SK-N-SH (cell line): ENCODE results near the gene EDN1. TPM values are rescaled to one million over a fixed set of nuclear protein-coding genes. Genes with fewer than 3 reads are reported as not detected.

Source experiments
- CTCF ChIA-PET: fragments of 300-600, 350-600 bp; formaldehyde crosslinking; extraction: SDS; loops from one replicate; lab custom pipeline; 2021; lab: Yijun Ruan, JAX
- POLR2A ChIA-PET: fragments of 350-600 bp; sonication (Branson Sonifier 250); formaldehyde crosslinking; extraction: SDS; loops from one replicate; lab custom pipeline; 2020; ENCODE audit warnings: antibody characterized with exemption, inconsistent platforms; lab: Yijun Ruan, JAX
- DNase-seq: peaks from one replicate; pipeline ENCODE4 v3.0.0; 2012
- H2AFZ ChIP-seq: fragments of 200-600 bp; sonication (generic); 2 replicates; pipeline ENCODE4 v1.8.1; 2016; ENCODE audit warnings: antibody characterized with exemption, mild to moderate bottlenecking, low read depth
- H3F3A ChIP-seq: fragments of 200-600 bp; sonication (generic); replicated peaks from 2 replicates; pipeline ENCODE3; 2016; ENCODE audit warnings: antibody characterized with exemption, mild to moderate bottlenecking; ENCODE audit not compliant: insufficient read depth
- H3K27ac ChIP-seq, 2 experiments: fragments of 200-500 bp in 1 of 2; fragments of 200-600 bp in 1 of 2; sonication (Bioruptor generic) in 1 of 2; sonication (generic), shearing (Covaris generic) in 1 of 2; 2 replicates each; pipeline versions ENCODE4 v1.5.1 to v1.6.1; 2014 to 2016; ENCODE audit warnings: low read depth in 2 of 2, inconsistent platforms in 1 of 2, low read length in 1 of 2, mild to moderate bottlenecking in 1 of 2, mixed read lengths in 1 of 2
- H3K27me3 ChIP-seq: fragments of 200-600 bp; sonication (generic), shearing (Covaris generic); 2 replicates; pipeline ENCODE4 v1.6.1; 2016; ENCODE audit warnings: mixed run types; ENCODE audit not compliant: insufficient read depth
- H3K36me3 ChIP-seq, 2 experiments: fragments of 200-500 bp in 1 of 2; fragments of 200-600 bp in 1 of 2; sonication (Bioruptor generic) in 1 of 2; sonication (generic) in 1 of 2; replicated peaks in 1 of 2; 2 replicates each; pipeline versions ENCODE3 to v1.5.1; 2014 to 2016; ENCODE audit warnings: low read length in 1 of 2, mild to moderate bottlenecking in 1 of 2; ENCODE audit not compliant: insufficient read depth in 2 of 2, control insufficient read depth in 1 of 2
- H3K4me1 ChIP-seq, 2 experiments: fragments of 200-500 bp in 1 of 2; fragments of 200-600 bp in 1 of 2; sonication (Bioruptor generic) in 1 of 2; sonication (generic), shearing (Covaris generic) in 1 of 2; 2 replicates each; pipeline versions ENCODE4 v1.5.1 to v1.6.1; 2014 to 2016; ENCODE audit warnings: low read depth in 1 of 2, low read length in 1 of 2, mixed run types in 1 of 2; ENCODE audit not compliant: insufficient read depth in 2 of 2, control insufficient read depth in 1 of 2
- H3K4me2 ChIP-seq: fragments of 200-600 bp; sonication (generic), shearing (Covaris generic); 2 replicates; pipeline ENCODE4 v1.6.1; 2017; ENCODE audit warnings: mixed run types
- H3K4me3 ChIP-seq, 2 experiments: fragments of 200-500 bp in 1 of 2; fragments of 200-600 bp in 1 of 2; sonication (Bioruptor generic) in 1 of 2; sonication (generic), shearing (Covaris generic) in 1 of 2; 2 replicates each; pipeline versions ENCODE4 v1.5.1 to v1.8.1; 2014 to 2016; ENCODE audit warnings: low read depth in 2 of 2, inconsistent platforms in 1 of 2, low read length in 1 of 2, mild to moderate bottlenecking in 1 of 2, mixed read lengths in 1 of 2, moderate library complexity in 1 of 2
- H3K79me2 ChIP-seq: fragments of 200-600 bp; sonication (generic); 2 replicates; pipeline ENCODE4 v1.8.1; 2017; ENCODE audit warnings: mild to moderate bottlenecking; ENCODE audit not compliant: insufficient read depth
- H3K9ac ChIP-seq: fragments of 200-600 bp; sonication (generic); 2 replicates; pipeline ENCODE4 v1.6.1; 2017; ENCODE audit warnings: mixed run types
- H3K9me2 ChIP-seq: fragments of 200-600 bp; sonication (generic); 2 replicates; pipeline ENCODE4 v1.6.1; 2017; ENCODE audit warnings: mixed run types
- H3K9me3 ChIP-seq: fragments of 200-600 bp; sonication (generic); 2 replicates; pipeline ENCODE4 v1.6.1; 2017; ENCODE audit warnings: mixed run types, mild to moderate bottlenecking, moderate library complexity
- H4K20me1 ChIP-seq: fragments of 200-600 bp; sonication (generic); 2 replicates; pipeline ENCODE4 v1.6.1; 2017; ENCODE audit warnings: mild to moderate bottlenecking, mixed run types; ENCODE audit not compliant: insufficient read depth
- CHD2 ChIP-seq: fragments of 150-350 bp; IDR thresholded peaks from 2 replicates; pipeline ENCODE4 v1.6.1; 2018; ENCODE audit warnings: low read length; ENCODE audit not compliant: partially characterized antibody
- CTCF ChIP-seq: fragments of 200-600 bp; sonication (generic); IDR thresholded peaks from 2 replicates; pipeline ENCODE4 v1.6.1; 2017; ENCODE audit warnings: antibody characterized with exemption, mild to moderate bottlenecking, moderate library complexity
- EP300 ChIP-seq, 2 experiments: IDR thresholded peaks; 2 replicates each; pipeline versions ENCODE4 v1.4.0 to v1.6.1; 2012; ENCODE audit warnings: borderline replicate concordance in 1 of 2, low read depth in 1 of 2, low read length in 1 of 2
- EZH2phosphoT487 ChIP-seq: fragments of 200-600 bp; sonication (generic); IDR thresholded peaks from 2 replicates; pipeline ENCODE4 v1.6.1; 2017; ENCODE audit warnings: low read depth, mixed run types, mild to moderate bottlenecking, antibody characterized with exemption, moderate library complexity, borderline replicate concordance
- FOXJ3 ChIP-seq: sonication (generic); formaldehyde crosslinking; IDR thresholded peaks from 2 replicates; pipeline ENCODE4 v1.5.1; 2020; ENCODE audit warnings: mild to moderate bottlenecking, missing genetic modification reagents
- GATA2 ChIP-seq: sonication (generic); formaldehyde crosslinking; IDR thresholded peaks from 2 replicates; pipeline ENCODE4 v1.5.0; 2020; ENCODE audit warnings: mild to moderate bottlenecking, missing genetic modification reagents
- MEF2A ChIP-seq: IDR thresholded peaks from 2 replicates; pipeline ENCODE4 v1.4.0; 2012; ENCODE audit warnings: low read depth, borderline replicate concordance
- MXI1 ChIP-seq: IDR thresholded peaks from 2 replicates; pipeline ENCODE4 v1.6.1; 2012; ENCODE audit warnings: mild to moderate bottlenecking, low read depth, low read length, improper control_type of control experiment
- NFIC ChIP-seq: IDR thresholded peaks from 2 replicates; pipeline ENCODE4 v1.4.0; 2012; ENCODE audit warnings: borderline replicate concordance
- NRF1 ChIP-seq: IDR thresholded peaks from 2 replicates; pipeline ENCODE4 v1.6.1; 2012; ENCODE audit warnings: low read depth, mild to moderate bottlenecking, low read length
- RAD21 ChIP-seq: IDR thresholded peaks from 2 replicates; pipeline ENCODE4 v1.6.1; 2012; ENCODE audit warnings: mild to moderate bottlenecking, low read length
- REST ChIP-seq: IDR thresholded peaks from 2 replicates; pipeline ENCODE4 v1.6.1; 2012; ENCODE audit warnings: mild to moderate bottlenecking, low read depth, low read length, moderate library complexity
- RFX5 ChIP-seq: IDR thresholded peaks from 2 replicates; pipeline ENCODE4 v1.6.1; 2012; ENCODE audit warnings: mild to moderate bottlenecking, improper control_type of control experiment, low read length
- YY1 ChIP-seq: IDR thresholded peaks from 2 replicates; pipeline ENCODE4 v1.4.0; 2012; ENCODE audit warnings: low read depth, mild to moderate bottlenecking
- ZBTB33 ChIP-seq: IDR thresholded peaks from 2 replicates; pipeline ENCODE4 v1.4.0; 2012; ENCODE audit warnings: low read depth, borderline replicate concordance
- WGBS: methylation state at CpG from one replicate; pipeline ENCODE4 v1.1.6; 2017; ENCODE audit warnings: low lambda C conversion rate; 5-methylcytosine and 5-hydroxymethylcytosine counted together
- polyA plus RNA-seq, 3 experiments: library from polyadenylated mRNA; depleted of rRNA; stranded (reverse); fragments of >200 nt; gene quantifications; 2 replicates each; pipeline ENCODE4 v1.2.3, GENCODE V29; 2012
- TF ChIP-seq, protein P1 (sequence below): IDR thresholded peaks from 2 replicates; pipeline ENCODE4 v1.4.0; 2012; ENCODE audit warnings: low read depth
- TF ChIP-seq, protein P2 (sequence below): fragments of 150-350 bp; IDR thresholded peaks from 2 replicates; pipeline ENCODE4 v1.6.1; 2017; ENCODE audit warnings: antibody characterized with exemption, low read length, low read depth, borderline replicate concordance
- TF ChIP-seq, protein P3 (sequence below): IDR thresholded peaks from 2 replicates; pipeline ENCODE4 v1.4.0; 2012; ENCODE audit warnings: low read depth, borderline replicate concordance

Gene EDN1
- polyA plus RNA-seq, 1 of the 3 experiments (the other 2 are of a cell fraction): 1.3 TPM

GRCh38 chr6:12335717-12336116, 45.6 kb downstream of the EDN1 start:
- no peak overlapping the region for H3K4me2 ChIP-seq
- no peaks in the 10 kb centered on the region for H4K20me1 ChIP-seq
- H3K4me3 ChIP-seq: no peak overlapping the region
- H3F3A ChIP-seq: no peaks in the 10 kb centered on the region
- no peak overlapping the region for H2AFZ ChIP-seq
- no peak for DNase-seq
- H3K36me3 ChIP-seq: no peaks in the 10 kb centered on the region
- WGBS: 67% methylated on average over 1 of the region's 1 CpG
- H3K79me2 ChIP-seq: no peaks in the 10 kb centered on the region
- H3K9ac ChIP-seq: no peak overlapping the region
- no peak overlapping the region for H3K27ac ChIP-seq
- CTCF ChIA-PET: no interaction called here
- POLR2A ChIA-PET: no interaction called here
- no peaks in the 10 kb centered on the region for H3K9me2 ChIP-seq
- H3K9me3 ChIP-seq: no peaks in the 10 kb centered on the region
- no peaks in the 10 kb centered on the region for H3K27me3 ChIP-seq
- no peaks in the 10 kb centered on the region for H3K4me1 ChIP-seq
- no peak for TF ChIP-seq REST
- no peak for TF ChIP-seq FOXJ3 (CRISPR knock-in tag)
- TF ChIP-seq MXI1: no peak
- TF ChIP-seq MEF2A: no peak
- no peak for TF ChIP-seq NFIC
- TF ChIP-seq RAD21: no peak
- TF ChIP-seq, protein P1, sequence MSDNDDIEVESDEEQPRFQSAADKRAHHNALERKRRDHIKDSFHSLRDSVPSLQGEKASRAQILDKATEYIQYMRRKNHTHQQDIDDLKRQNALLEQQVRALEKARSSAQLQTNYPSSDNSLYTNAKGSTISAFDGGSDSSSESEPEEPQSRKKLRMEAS: no peak
- no peak for TF ChIP-seq CTCF
- TF ChIP-seq, protein P2, sequence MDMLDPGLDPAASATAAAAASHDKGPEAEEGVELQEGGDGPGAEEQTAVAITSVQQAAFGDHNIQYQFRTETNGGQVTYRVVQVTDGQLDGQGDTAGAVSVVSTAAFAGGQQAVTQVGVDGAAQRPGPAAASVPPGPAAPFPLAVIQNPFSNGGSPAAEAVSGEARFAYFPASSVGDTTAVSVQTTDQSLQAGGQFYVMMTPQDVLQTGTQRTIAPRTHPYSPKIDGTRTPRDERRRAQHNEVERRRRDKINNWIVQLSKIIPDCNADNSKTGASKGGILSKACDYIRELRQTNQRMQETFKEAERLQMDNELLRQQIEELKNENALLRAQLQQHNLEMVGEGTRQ: no peak
- TF ChIP-seq, protein P3, sequence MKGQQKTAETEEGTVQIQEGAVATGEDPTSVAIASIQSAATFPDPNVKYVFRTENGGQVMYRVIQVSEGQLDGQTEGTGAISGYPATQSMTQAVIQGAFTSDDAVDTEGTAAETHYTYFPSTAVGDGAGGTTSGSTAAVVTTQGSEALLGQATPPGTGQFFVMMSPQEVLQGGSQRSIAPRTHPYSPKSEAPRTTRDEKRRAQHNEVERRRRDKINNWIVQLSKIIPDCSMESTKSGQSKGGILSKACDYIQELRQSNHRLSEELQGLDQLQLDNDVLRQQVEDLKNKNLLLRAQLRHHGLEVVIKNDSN: no peak
- TF ChIP-seq YY1: no peak
- TF ChIP-seq NRF1: no peak
- TF ChIP-seq ZBTB33: no peak
- TF ChIP-seq CHD2: no peak
- TF ChIP-seq EP300 (IDR thresholded peaks at IDR 0.05; ENCODE audit: borderline replicate concordance in 1 of 2, low read depth in 1 of 2, low read length in 1 of 2): no peak
- TF ChIP-seq GATA2 (CRISPR knock-in tag): no peak
- TF ChIP-seq EZH2phosphoT487: no peak
- TF ChIP-seq RFX5: no peak
